Fibroblast of mammary gland (primary cell): Measurements from ENCODE around the gene MAPK14.
"Not testable (repeated sequence)": the region's sequence is repeated elsewhere in the genome, so short reads cannot be mapped to it uniquely, and the experiment has no call there.

Source experiments
- DNase-seq: peaks from one replicate; pipeline ENCODE4 v3.0.0-alpha.2; 2010; ENCODE audit warnings: low read depth
- H3K4me3 ChIP-seq: 2 replicates; pipeline ENCODE4 v1.5.1; 2011; ENCODE audit warnings: low read depth, mild to moderate bottlenecking, low read length, moderate library complexity; ENCODE audit not compliant: control insufficient read depth
- CTCF ChIP-seq: conservative IDR thresholded peaks from 2 replicates; pipeline ENCODE4 v1.5.1; 2011; ENCODE audit warnings: low read depth, low read length, inconsistent platforms; ENCODE audit not compliant: control insufficient read depth, insufficient read depth

MAPK14 gene

GRCh38 chr6:36127462-36128016, 99.9 kb downstream of the MAPK14 start:
- H3K4me3 ChIP-seq: no peak overlapping the region
- TF ChIP-seq CTCF: no peak
- peak; percentile 94 for DNase-seq

GRCh38 chr6:36128073-36128472, 100.5 kb downstream of the MAPK14 start:
- H3K4me3 ChIP-seq: no peak overlapping the region
- TF ChIP-seq CTCF: no peak
- no peak for DNase-seq

GRCh38 chr6:36128793-36129192, 101.2 kb downstream of the MAPK14 start:
- no peak for DNase-seq
- no peak overlapping the region for H3K4me3 ChIP-seq
- no peak for TF ChIP-seq CTCF

- not testable (repeated sequence) for DNase-seq, H3K4me3 ChIP-seq
Observed at GRCh38 chr6:36129334-36129733, 101.7 kb downstream of the MAPK14 start.

- H3K4me3 ChIP-seq: peak within 1 kb of the TSS; percentile 41
- no peak for TF ChIP-seq CTCF
- peak; percentile 66 for DNase-seq
Observed at GRCh38 chr6:36129941-36130666, 102.5 kb downstream of the MAPK14 start, which contains the start of gene MAPK13. Gene MAPK13, plus strand, starts transcription at chr6:36130513. Its CDS starts 70 bp downstream, at chr6:36130583.

GRCh38 chr6:36130667-36131510, 103.3 kb downstream of the MAPK14 start:
- TF ChIP-seq CTCF: no peak
- peak; percentile 17 for DNase-seq
- peak overlapping the region; percentile 41 for H3K4me3 ChIP-seq
